ENCODE data around the gene TSC22D4.
A peak's percentile ranks its signal among the peaks of the same experiment; 100 is the strongest.
"Not testable (repeated sequence)": the region's sequence is repeated elsewhere in the genome, so short reads cannot be mapped to it uniquely, and the experiment has no call there.

TSC22D4 gene

GRCh38 chr7:100478958-100479660 is at the start of gene TSC22D4:
Gene TSC22D4 (minus strand): TSS chr7:100479214. CDS start chr7:100478038, 1,176 bp downstream.
- peak; percentile 99 for DNase-seq

- not testable (repeated sequence) for DNase-seq
Measured at GRCh38 chr7:100528108-100528866, 49.3 kb upstream of the TSC22D4 start.

- not testable (repeated sequence) for DNase-seq
Measured at GRCh38 chr7:100523192-100523591, 44.2 kb upstream of the TSC22D4 start.

GRCh38 chr7:100521909-100522593 is 43.0 kb upstream of the TSC22D4 start:
- not testable (repeated sequence) for DNase-seq

- no peak for DNase-seq
Measured at GRCh38 chr7:100521076-100521475, 42.1 kb upstream of the TSC22D4 start.

GRCh38 chr7:100520138-100520537 is 41.1 kb upstream of the TSC22D4 start:
- DNase-seq: no peak

- DNase-seq: no peak
Measured at GRCh38 chr7:100519580-100519979, 40.6 kb upstream of the TSC22D4 start.

GRCh38 chr7:100517305-100517704 is 38.3 kb upstream of the TSC22D4 start:
- DNase-seq: no peak

- peak; percentile 74 for DNase-seq
Measured at GRCh38 chr7:100516135-100516812, 37.3 kb upstream of the TSC22D4 start.

GRCh38 chr7:100515072-100515532 is 36.1 kb upstream of the TSC22D4 start:
- DNase-seq: no peak

GRCh38 chr7:100513212-100513810 is 34.3 kb upstream of the TSC22D4 start:
- DNase-seq: no peak

- no peak for DNase-seq
Measured at GRCh38 chr7:100510437-100511239, 31.6 kb upstream of the TSC22D4 start.

- DNase-seq: peak; percentile 57
Measured at GRCh38 chr7:100509231-100509630, 30.2 kb upstream of the TSC22D4 start.

GRCh38 chr7:100506356-100506923 is 27.4 kb upstream of the TSC22D4 start:
- no peak for DNase-seq

- no peak for DNase-seq
Measured at GRCh38 chr7:100504887-100505611, 26.0 kb upstream of the TSC22D4 start.

- not testable (repeated sequence) for DNase-seq
Measured at GRCh38 chr7:100504031-100504430, 25.0 kb upstream of the TSC22D4 start.

- not testable (repeated sequence) for DNase-seq
Measured at GRCh38 chr7:100500743-100501142, 21.7 kb upstream of the TSC22D4 start.

GRCh38 chr7:100496509-100496908 is 17.5 kb upstream of the TSC22D4 start:
- DNase-seq: no peak

- DNase-seq: no peak
Measured at GRCh38 chr7:100493476-100494264, 14.7 kb upstream of the TSC22D4 start.

Measured in left hindlimb (tissue), 1 donor.